ENCODE measurements around the gene EPM2AIP1. TPM values are rescaled to one million over a fixed set of nuclear protein-coding genes. Genes with fewer than 3 reads are reported as not detected.
"Not testable (repeated sequence)": the region's sequence is repeated elsewhere in the genome, so short reads cannot be mapped to it uniquely, and the experiment has no call there.

Gene EPM2AIP1
- total and polyA plus RNA-seq, 7 donors: 2.5 to 22.9 (median 12.3) TPM

- Histone ChIP-seq H3K4me1 (no peaks in the 10 kb centered on the region), H3K9me3 (no peaks in the 10 kb centered on the region), H3K4me3 (no peak overlapping the region), H3K36me3 (ENCODE audit: insufficient read depth in 1 of 2, low read depth in 1 of 2) (no peaks in the 10 kb centered on the region), H3K27ac (no peak overlapping the region), H3K27me3 (ENCODE audit: insufficient read depth in 3 of 3, low read length in 2 of 3) (no peaks in the 10 kb centered on the region)
- WGBS, 3 donors: 90 to 100% (median 92%) methylated on average over 1 of the region's 1 CpG
- DNase-seq: no peak
- intact Hi-C loops (cut with DNase I): loop anchor here in 1 of 2 donors (5.0 kb wide), 1 partner anchor 230 kb away; no protein-coding TSS in a partner anchor
- TF ChIP-seq CTCF (IDR thresholded peaks at IDR 0.05): no peak
- no peak for ATAC-seq
These were observed 35.9 kb downstream of the EPM2AIP1 start for GRCh38 chr3:36957063-36957462.

GRCh38 chr3:36956155-36956554, 36.8 kb downstream of the EPM2AIP1 start:
- Histone ChIP-seq H3K27ac (no peak overlapping the region), H3K36me3 (ENCODE audit: insufficient read depth in 1 of 2, low read depth in 1 of 2) (no peaks in the 10 kb centered on the region), H3K4me3 (no peak overlapping the region), H3K27me3 (ENCODE audit: insufficient read depth in 3 of 3, low read length in 2 of 3) (no peaks in the 10 kb centered on the region), H3K4me1 (no peaks in the 10 kb centered on the region), H3K9me3 (no peaks in the 10 kb centered on the region)
- TF ChIP-seq CTCF (IDR thresholded peaks at IDR 0.05): no peak
- 80 to 91% (median 81%) methylated on average over 3 of the region's 3 CpGs for WGBS, 3 donors
- intact Hi-C loops (cut with DNase I): loop anchor here in 1 of 2 donors (5.0 kb wide), 1 partner anchor 229 kb away; no protein-coding TSS in a partner anchor
- DNase-seq (no peak), ATAC-seq (no peak)

- intact Hi-C loops (cut with DNase I): loop anchor here in 1 of 2 donors (5.0 kb wide), 1 partner anchor 227 kb away; no protein-coding TSS in a partner anchor
These were observed 38.3 kb downstream of the EPM2AIP1 start for GRCh38 chr3:36954452-36955134.

GRCh38 chr3:36947814-36948213, 45.1 kb downstream of the EPM2AIP1 start:
- H3K9me3 ChIP-seq; H3K36me3 ChIP-seq (ENCODE audit: insufficient read depth in 1 of 2, low read depth in 1 of 2); H3K4me3 ChIP-seq; ATAC-seq; DNase-seq; H3K27ac ChIP-seq; intact Hi-C loops (cut with DNase I); H3K4me1 ChIP-seq: not testable (repeated sequence)
- 89 to 97% (median 92%) methylated on average over 5 of the region's 5 CpGs for WGBS, 3 donors
- H3K27me3 ChIP-seq (ENCODE audit: insufficient read depth in 3 of 3, low read length in 2 of 3): peaks cover 0 to 16% (median 6%) of the 10 kb centered on the region in 3 donors

More at GRCh38 chr3:36954452-36955134, 38.3 kb downstream of the EPM2AIP1 start:
- TF ChIP-seq CTCF (IDR thresholded peaks at IDR 0.05): no peak
- no peak overlapping the region for H3K4me3 ChIP-seq
- H3K36me3 ChIP-seq (ENCODE audit: insufficient read depth in 1 of 2, low read depth in 1 of 2): no peaks in the 10 kb centered on the region
- H3K9me3 ChIP-seq: no peaks in the 10 kb centered on the region
- no peaks in the 10 kb centered on the region for H3K4me1 ChIP-seq
- ATAC-seq (no peak), DNase-seq (no peak)
- H3K27me3 ChIP-seq (ENCODE audit: insufficient read depth in 3 of 3, low read length in 2 of 3): no peaks in the 10 kb centered on the region
- H3K27ac ChIP-seq: no peak overlapping the region

GRCh38 chr3:36945333-36945980, 47.5 kb downstream of the EPM2AIP1 start:
- Histone ChIP-seq H3K27me3 (ENCODE audit: insufficient read depth in 3 of 3, low read length in 2 of 3) (peaks cover 0 to 18% (median 8%) of the 10 kb centered on the region in 3 donors), H3K36me3 (ENCODE audit: insufficient read depth in 1 of 2, low read depth in 1 of 2) (no peaks in the 10 kb centered on the region), H3K9me3 (no peaks in the 10 kb centered on the region), H3K4me3 (peak overlapping the region; percentile 83), H3K4me1 (no peaks in the 10 kb centered on the region), H3K27ac (no peak overlapping the region)
- 81 to 83% (median 82%) methylated on average over 28 of the region's 28 CpGs for WGBS, 3 donors
- intact Hi-C loops (cut with DNase I): no loop called here
- TF ChIP-seq CTCF (IDR thresholded peaks at IDR 0.05): no peak
- DNase-seq: no peak
- no peak for ATAC-seq
